Measurements from ENCODE around the gene RACK1.

Gene RACK1

GRCh38 chr5:181193656-181194055 is 50.0 kb downstream of the RACK1 start:
- DNase-seq, result no peak

GRCh38 chr5:181192337-181193046 is 51.2 kb downstream of the RACK1 start:
- no peak for DNase-seq

- peak; percentile 98 for DNase-seq
Measured at GRCh38 chr5:181191526-181192336, 52.0 kb downstream of the RACK1 start.

GRCh38 chr5:181190711-181191525 is 52.8 kb downstream of the RACK1 start:
- peak; percentile 69 for DNase-seq

GRCh38 chr5:181189962-181190710 is 53.6 kb downstream of the RACK1 start:
- no peak for DNase-seq

- no peak for DNase-seq
Measured at GRCh38 chr5:181189363-181189961, 54.2 kb downstream of the RACK1 start.

GRCh38 chr5:181188700-181189362 is 54.9 kb downstream of the RACK1 start:
- DNase-seq, result peak; percentile 89

- DNase-seq, result peak; percentile 90
Measured at GRCh38 chr5:181187500-181188213, 56.0 kb downstream of the RACK1 start.

GRCh38 chr5:181186986-181187499 is 56.7 kb downstream of the RACK1 start:
- DNase-seq, result no peak
